ENCODE data around the gene BFSP1.

BFSP1 gene

DNA sequence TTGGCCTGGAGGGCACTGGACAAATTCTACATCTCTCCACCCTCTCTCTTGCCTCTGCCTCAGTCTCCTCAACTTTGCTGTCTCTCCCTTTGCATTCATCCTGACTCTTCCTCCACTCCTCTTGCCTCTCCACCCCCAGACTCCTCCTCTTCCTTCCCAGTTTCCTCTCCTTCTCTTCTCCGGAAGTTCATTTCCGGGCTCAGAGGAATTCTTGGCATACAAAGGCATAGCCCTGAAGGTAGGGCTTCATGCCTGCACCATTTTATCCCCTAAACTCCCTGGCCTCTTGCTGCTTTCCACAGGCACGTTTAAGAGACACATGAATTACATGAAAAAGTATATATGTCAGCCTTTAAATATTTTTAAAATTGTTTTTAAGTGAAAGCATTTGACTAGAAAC, 10.6 kb downstream of the BFSP1 start:
- no peak for DNase-seq (ENCODE audit: low read depth in 2 of 2)

DNA sequence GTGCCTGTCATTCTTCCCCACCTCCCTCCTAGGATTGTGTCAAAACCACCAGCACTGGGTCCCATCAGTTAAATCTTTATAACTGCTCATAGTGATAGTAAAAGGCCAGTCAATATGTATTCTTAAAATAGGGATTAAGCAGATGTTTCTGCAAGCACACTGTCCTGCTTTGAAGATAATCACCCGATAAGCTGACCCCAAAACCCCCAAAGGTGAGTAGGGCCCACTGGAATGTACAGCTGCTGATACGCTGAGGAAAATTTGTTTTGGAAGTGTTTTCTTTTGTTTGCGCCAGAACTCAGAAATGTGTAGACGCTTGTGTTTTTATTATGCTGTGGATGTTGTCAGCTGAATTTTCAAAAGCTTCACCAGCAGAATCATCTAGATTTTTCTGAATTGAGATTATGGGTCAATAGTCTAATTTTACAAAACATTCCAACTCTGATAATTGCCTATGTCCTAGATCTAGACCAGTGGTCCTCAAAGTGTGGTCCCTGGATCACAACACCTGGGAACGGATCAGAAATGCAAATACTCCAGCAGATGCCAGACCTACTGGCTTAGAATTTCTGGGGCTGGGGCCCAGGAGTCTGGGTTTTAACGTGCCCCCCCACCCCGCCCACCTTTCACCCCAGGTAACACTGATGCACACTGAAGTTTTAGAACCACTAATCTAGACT, 11.4 kb downstream of the BFSP1 start:
- no peak for DNase-seq (ENCODE audit: low read depth in 2 of 2)

- DNase-seq (ENCODE audit: low read depth in 2 of 2) = no peak
These were observed 12.7 kb downstream of the BFSP1 start for GRCh38 chr20:17518339-17519052.

- DNase-seq (ENCODE audit: low read depth in 2 of 2) = no peak
These were observed 16.1 kb downstream of the BFSP1 start for GRCh38 chr20:17515053-17515452.

- no peak for DNase-seq (ENCODE audit: low read depth in 2 of 2)
These were observed 17.2 kb downstream of the BFSP1 start for GRCh38 chr20:17513939-17514338.

- no peak for DNase-seq (ENCODE audit: low read depth in 2 of 2)
These were observed 19.8 kb downstream of the BFSP1 start for GRCh38 chr20:17511401-17511800.

DNA sequence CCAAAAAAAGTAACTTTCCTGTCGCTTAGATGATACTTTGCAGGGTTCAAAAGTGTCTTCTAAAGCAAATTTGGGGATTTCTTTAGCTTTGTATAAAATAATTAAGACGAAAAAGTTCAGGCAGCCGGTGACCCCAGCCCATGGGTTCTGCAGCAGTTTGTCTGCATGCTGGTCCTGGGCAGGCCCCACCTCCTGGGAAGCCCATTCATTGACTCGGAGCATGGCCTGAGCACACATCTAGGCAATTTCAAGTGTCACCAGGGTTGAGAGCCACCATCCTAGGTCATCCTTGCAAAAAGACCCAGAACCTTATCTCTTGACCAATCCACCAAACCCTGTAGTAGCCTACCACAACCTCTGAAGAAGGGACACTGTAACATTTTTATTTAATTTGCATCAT, 20.6 kb downstream of the BFSP1 start:
- DNase-seq (ENCODE audit: low read depth in 2 of 2) = no peak

DNA sequence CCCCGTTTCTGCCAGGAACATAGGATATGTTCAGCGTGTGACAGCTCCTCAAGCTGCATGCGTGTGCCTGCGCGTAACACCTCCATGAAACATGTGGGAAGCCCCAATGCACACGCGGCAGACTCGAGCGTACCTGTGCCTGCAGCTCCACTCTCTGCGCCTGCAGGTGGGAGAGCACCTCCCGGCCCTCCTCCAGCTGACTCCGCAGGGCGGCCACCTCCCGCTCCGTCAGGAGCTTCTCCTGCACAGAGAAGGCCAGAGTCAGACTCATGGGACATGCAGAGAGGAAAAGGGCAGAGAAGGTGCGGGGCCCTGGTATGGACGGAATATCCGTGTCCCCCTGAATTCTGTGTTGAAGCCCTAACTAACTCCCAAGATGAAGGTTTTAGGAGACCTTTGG, 22.4 kb downstream of the BFSP1 start:
- no peak for DNase-seq (ENCODE audit: low read depth in 2 of 2)

GRCh38 chr20:17507531-17507930, 23.6 kb downstream of the BFSP1 start:
- DNase-seq (ENCODE audit: low read depth in 2 of 2) = no peak

- no peak for DNase-seq (ENCODE audit: low read depth in 2 of 2)
These were observed 24.1 kb downstream of the BFSP1 start for GRCh38 chr20:17507032-17507431.

GRCh38 chr20:17505636-17506517, 25.3 kb downstream of the BFSP1 start:
- peak; percentile 36 to 62 for DNase-seq (ENCODE audit: low read depth in 2 of 2)

DNA sequence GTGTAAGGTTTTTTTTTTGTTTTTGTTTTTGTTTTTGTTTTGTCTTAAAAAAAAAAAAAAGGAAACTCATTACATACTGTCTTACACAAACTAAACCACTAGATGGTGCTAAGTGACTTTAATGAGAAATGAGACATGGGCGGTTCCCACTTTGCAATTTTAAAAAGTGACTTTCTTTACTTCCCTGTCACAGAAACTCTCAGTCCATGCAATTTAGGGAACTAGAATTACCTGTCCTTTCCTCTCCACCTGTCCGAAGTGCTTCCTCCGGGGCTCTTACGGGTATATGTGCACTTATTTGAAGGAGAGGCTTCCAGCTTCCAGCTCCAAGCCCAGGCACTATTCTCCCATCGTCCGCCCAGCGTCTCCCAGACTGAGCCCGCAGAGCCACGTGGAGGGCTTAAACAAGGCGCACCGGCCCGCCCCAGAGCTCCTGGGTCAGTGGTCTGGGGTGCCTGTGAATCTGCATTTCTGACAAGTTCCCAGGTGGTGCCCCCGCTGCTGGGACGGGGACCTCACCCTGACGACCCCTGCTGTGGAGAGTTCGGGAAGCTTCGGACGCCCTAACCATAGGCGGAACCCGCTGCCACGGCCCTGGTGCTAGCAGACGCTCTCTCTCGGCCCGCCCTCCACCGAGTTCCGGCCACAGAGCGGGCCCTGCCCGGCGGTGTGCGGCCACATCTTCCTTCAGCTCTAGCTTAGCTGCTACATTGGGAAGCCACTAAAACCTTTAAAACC, 26.1 kb downstream of the BFSP1 start:
- peak; percentile 10 to 35 for DNase-seq (ENCODE audit: low read depth in 2 of 2)

DNA sequence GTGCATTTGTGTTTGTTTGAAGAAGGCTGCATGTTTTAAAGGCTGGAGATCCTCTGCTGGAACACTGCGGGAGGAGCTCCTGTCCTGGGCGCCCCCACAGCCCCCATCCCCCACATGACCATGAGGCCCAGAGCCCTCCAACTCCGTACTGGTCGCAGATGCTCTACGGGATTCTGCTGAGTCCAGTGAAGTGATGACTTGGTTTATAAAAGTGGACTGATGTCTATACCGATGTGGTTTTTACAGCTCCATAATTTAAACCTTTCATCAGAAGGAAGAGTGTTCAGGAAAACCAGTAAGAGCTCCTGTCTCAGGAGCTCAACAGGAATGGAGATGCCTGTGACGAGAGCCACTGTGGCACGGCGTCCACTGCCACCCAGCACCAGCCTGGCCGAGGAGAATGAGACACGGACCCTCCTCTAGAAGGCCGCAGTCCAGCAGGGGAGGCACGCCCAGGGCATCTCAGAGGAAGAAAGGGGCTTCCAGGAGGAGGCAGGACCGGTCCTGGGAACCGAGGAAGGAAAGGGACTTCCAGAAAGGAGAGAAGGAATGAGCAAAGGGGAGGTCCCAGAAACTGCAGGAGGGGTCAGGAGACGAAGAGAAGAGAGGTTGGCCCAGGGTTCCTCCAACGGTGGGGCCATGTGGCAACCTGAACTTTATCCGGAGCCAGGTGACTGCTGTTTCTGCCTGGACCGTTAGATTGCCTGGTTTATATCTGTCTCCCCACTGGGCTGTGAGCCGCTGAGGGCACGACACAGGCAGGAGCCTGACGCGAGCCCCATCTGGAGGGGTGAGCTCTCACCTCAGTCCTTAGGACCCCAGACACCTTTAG, 26.9 kb downstream of the BFSP1 start:
- no peak for DNase-seq (ENCODE audit: low read depth in 2 of 2)

DNA sequence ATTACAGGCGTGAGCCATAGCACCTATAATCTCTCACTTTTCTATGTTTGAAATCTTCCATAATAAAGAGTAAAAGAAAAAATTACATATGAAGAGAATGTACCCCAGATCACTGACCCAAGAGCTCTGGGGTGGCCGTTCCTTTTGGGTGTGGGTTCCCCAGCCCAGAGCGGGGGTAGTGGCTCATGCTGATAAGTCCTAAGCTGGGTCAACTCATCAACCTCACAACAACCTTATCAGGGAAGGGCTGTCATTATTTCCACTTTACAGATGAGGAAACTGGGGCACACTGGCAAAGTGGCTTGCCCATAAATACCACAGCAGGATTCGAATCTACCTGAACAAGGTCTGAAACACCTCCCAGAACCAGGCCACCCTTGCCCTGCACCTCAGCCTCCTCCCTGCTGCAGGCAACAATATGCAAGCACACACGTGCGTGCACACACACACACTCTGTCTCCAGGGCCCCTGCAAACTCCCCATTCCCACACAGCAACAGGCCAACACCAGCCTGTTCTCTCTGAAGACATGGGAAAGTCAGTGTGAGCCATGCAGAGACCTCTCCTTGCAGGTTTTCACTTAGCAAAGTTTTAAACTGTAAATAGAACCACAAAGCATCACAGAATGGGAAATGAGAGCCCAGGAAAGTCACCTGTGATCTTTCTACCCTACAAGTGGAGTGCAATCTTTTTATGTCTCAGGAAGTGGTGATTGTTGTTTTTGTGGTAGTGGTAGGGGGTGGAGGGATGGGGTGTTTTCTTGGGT, 27.7 kb downstream of the BFSP1 start:
- DNase-seq (ENCODE audit: low read depth in 2 of 2) = no peak

DNA sequence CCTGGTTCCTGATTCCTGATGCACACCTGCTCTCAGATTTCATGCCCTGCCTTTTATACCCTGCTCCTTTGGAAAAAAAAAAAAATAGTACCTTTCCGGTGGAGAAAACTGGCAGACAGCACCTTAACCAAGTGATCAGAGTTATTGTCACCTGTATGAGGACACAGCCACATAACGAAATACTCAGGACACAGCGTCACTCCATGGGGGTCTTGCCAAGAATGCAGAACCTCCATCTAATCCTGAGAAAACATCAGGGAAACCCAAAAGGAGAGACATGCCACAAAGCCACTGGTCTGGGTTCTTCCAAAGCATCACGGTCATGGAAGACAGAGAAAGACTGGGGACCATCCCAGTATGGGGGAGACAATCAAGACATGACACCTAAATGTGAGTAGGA, 29.1 kb downstream of the BFSP1 start:
- DNase-seq (ENCODE audit: low read depth in 2 of 2) = no peak

DNA sequence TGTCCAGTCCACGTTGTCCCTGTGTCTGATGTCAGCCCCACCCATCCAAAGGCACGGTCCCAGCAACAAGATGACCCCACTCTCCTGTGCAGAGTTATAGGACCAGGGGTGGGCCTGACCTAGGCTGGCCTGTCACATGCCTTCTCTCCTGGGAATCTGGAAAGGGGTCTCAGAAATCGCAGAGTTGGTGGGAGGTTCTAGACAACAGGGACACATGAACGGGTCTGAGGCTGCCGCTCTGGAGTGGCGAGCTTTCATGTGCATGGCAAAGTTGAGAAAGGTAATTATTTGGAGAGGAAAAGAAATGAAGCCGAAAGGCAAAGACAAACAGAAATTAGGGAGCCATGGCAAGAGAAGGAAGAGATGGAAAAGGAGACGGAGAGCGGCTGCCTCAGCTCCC, 29.5 kb downstream of the BFSP1 start:
- no peak for DNase-seq (ENCODE audit: low read depth in 2 of 2)

- no peak for DNase-seq (ENCODE audit: low read depth in 2 of 2)
These were observed 30.4 kb downstream of the BFSP1 start for GRCh38 chr20:17500826-17501225.

- DNase-seq (ENCODE audit: low read depth in 2 of 2) = no peak
These were observed 30.9 kb downstream of the BFSP1 start for GRCh38 chr20:17500271-17500670.

- no peak for DNase-seq (ENCODE audit: low read depth in 2 of 2)
These were observed 32.1 kb downstream of the BFSP1 start for GRCh38 chr20:17499041-17499440.

- DNase-seq (ENCODE audit: low read depth in 2 of 2) = no peak
These were observed 32.5 kb downstream of the BFSP1 start for GRCh38 chr20:17498641-17499040.
